Ectodermal cell (in vitro differentiated cells): ENCODE data around the gene ZNF850.
"Not testable (repeated sequence)": the region's sequence is repeated elsewhere in the genome, so short reads cannot be mapped to it uniquely, and the experiment has no call there.

Source experiments
- H3K27ac ChIP-seq: 2 replicates; pipeline ENCODE4 v1.7.0; 2013; ENCODE audit warnings: mild to moderate bottlenecking, low read depth, low read length; ENCODE audit not compliant: insufficient read depth, poor library complexity, severe bottlenecking
- H3K27me3 ChIP-seq: 2 replicates; pipeline ENCODE4 v1.7.0; 2013; ENCODE audit warnings: mild to moderate bottlenecking, low read length; ENCODE audit not compliant: insufficient read depth, control insufficient read depth, poor library complexity, severe bottlenecking
- H3K36me3 ChIP-seq: one replicate; pipeline ENCODE4 v1.7.0; 2013; ENCODE audit warnings: low read length; ENCODE audit not compliant: control insufficient read depth, insufficient read depth
- H3K4me1 ChIP-seq: one replicate; pipeline ENCODE4 v1.7.0; 2013; ENCODE audit warnings: low read length; ENCODE audit not compliant: control insufficient read depth, insufficient read depth
- H3K4me3 ChIP-seq: 2 replicates; pipeline ENCODE4 v1.7.0; 2013; ENCODE audit warnings: low read depth, low read length, control low read depth; ENCODE audit not compliant: insufficient read depth
- H3K9me3 ChIP-seq: 2 replicates; pipeline ENCODE4 v1.7.0; 2013; ENCODE audit warnings: mild to moderate bottlenecking, low read length, moderate library complexity; ENCODE audit not compliant: control insufficient read depth
- WGBS, 2 experiments: methylation state at CpG; one replicate each; pipeline ENCODE4 v1.1.7; 2013; ENCODE audit warnings: missing lambda C conversion rate in 2 of 2; 5-methylcytosine and 5-hydroxymethylcytosine counted together

Gene ZNF850

DNA sequence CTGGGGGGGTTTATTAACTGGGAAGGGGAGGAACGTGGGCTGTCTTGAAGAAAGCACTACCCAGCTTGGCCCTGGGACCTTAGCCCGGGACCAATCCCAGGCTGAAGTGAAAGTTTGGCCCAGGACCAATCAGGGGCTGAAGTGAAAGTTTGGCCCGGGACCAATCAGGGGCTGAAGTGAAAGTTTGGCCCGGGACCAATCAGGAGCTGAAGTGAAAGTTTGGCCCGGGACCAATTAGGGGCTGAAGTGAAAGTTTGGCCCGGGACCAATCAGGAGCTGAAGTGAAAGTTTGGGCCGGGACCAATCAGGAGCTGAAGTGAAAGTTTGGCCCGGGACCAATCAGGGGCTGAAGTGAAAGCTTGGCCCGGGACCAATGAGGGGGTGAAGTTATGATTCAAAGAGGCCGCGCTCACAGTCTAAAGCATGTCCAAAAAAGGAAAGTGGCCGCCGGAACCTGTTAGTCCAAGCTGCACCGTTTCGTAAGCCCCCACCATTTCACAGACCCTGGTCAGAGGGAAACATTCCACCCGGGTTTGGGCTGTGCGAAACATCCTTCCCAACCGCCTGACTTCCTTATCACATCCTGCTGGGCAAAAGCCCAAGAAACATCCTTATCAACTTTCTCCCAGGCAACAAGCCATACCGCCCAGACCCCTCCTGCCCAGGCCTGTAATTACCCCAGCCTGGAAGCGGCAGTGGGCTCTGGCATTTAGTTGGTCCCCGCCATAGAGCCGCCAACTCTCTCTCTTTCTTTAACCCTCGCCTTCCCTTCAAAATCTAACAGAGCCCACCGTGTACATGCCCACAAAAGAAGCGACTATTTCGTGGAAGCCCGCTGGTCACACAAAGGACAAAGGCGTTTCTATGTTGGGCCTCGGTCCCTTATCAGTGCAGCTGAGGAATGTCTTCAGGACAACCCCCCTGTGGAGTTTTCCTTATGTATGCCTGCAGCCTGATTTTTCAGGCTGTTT is 1.1 kb downstream of the ZNF850 start:
- 51 to 57% methylated on average over 29 of the region's 29 CpGs for WGBS, 2 experiments
- Histone ChIP-seq H3K36me3 (peaks cover 6% of the 10 kb centered on the region), H3K4me1 (no peaks in the 10 kb centered on the region), H3K27me3 (no peaks in the 10 kb centered on the region), H3K27ac (peak overlapping the region; percentile 74), H3K9me3 (peaks cover 3% of the 10 kb centered on the region), H3K4me3 (peak overlapping the region; percentile 54)

DNA sequence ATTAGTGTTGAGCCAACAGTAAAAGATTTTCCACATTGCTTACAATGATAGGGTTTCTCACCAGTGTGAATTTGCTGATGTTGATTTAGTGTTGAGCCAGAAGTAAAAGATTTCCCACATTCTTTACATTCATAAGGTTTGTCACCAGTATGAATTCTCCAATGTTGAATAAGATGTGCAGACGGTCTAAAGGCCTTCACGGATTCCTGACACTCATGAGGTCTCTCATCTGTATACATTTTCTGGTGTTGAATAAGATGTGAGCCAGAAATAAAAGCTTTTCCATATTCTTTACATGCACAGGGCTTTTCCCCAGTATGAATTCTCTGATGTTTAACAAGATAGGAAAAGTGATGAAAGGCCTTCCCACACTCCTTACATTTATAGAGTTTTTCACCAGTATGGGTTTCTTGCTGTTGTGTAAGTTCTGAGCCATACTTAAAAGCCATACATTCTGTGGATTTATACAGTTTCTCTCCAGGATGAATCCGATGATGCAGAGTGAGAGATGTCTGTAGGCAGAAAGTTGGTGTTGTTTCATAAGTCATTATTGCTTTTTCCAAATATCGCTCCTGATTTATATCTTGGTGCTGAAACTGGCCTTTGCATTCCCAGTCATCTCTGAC is 22.4 kb downstream of the ZNF850 start:
- no peak overlapping the region for H3K4me3 ChIP-seq
- WGBS, 2 experiments, result 94 to 98% methylated on average over 4 of the region's 4 CpGs
- H3K36me3 ChIP-seq, result peaks cover 82% of the 10 kb centered on the region

DNA sequence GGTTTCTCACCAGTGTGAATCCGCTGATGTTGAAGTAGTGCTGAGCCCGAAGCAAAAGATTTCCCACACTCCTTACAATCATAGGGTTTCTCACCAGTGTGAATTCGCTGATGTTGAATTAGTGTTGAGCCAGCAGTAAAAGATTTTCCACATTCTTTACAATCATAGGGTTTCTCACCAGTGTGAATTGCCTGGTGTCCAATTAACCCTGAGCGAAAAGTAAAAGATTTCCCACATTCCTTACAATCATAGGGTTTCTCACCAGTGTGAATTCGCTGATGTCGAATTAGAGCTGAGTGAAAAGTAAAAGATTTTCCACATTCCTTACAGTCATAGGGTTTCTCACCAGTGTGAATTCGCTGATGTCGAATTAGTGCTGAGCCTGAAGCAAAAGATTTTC is 23.0 kb downstream of the ZNF850 start:
- H3K4me1 ChIP-seq, H3K27me3 ChIP-seq, H3K27ac ChIP-seq, H3K4me3 ChIP-seq: not testable (repeated sequence)
- peaks cover 77% of the 10 kb centered on the region for H3K36me3 ChIP-seq
- 94 to 98% methylated on average over 8 of the region's 8 CpGs for whole genome bisulfite sequencing, 2 experiments
- peaks cover 21% of the 10 kb centered on the region for H3K9me3 ChIP-seq

More for the DNA sequence above, 22.4 kb downstream of the ZNF850 start:
- H3K27me3 ChIP-seq, result no peaks in the 10 kb centered on the region
- no peaks in the 10 kb centered on the region for H3K4me1 ChIP-seq
- no peak overlapping the region for H3K27ac ChIP-seq
- H3K9me3 ChIP-seq, result peaks cover 21% of the 10 kb centered on the region

DNA sequence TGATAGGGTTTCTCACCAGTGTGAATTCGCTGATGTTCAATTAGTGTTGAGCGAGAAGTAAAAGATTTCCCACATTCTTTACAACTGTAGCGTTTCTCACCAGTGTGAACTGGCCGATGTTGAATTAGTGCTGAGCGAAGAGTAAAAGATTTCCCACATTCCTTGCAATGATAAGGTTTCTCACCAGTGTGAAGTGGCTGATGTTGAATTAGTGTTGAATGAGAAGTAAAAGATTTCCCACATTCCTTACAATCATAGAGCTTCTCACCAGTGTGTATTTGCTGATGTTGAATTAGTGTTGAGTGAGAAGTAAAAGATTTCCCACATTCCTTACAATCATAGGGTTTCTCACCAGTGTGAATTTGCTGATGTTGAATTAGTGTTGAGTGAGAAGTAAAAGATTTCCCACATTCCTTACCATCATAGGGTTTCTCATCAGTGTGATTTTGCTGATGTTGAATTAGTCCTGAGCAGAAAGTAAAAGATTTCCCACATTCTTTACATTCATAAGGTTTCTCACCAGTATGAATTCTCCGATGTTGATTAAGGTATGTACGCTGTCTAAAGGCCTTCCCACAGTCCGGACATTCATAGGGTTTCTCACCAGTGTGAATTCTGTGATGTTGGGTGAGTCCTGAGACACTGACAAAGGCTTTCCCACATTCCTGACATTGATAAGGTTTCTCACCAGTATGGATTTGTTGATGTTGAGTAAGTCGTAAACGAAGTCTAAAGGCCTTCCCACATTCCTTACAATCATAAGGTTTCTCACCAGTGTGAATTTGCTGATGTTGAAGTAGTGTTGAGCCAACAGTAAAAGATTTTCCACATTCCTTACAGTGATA is 24.0 kb downstream of the ZNF850 start:
- WGBS, 2 experiments, result 98% methylated on average over 8 to 10 of the region's 10 CpGs
- H3K4me3 ChIP-seq, result no peak overlapping the region
- H3K4me1 ChIP-seq, result no peaks in the 10 kb centered on the region
- H3K36me3 ChIP-seq, result peaks cover 72% of the 10 kb centered on the region
- no peaks in the 10 kb centered on the region for H3K27me3 ChIP-seq
- H3K27ac ChIP-seq, result no peak overlapping the region
- peaks cover 23% of the 10 kb centered on the region for H3K9me3 ChIP-seq

DNA sequence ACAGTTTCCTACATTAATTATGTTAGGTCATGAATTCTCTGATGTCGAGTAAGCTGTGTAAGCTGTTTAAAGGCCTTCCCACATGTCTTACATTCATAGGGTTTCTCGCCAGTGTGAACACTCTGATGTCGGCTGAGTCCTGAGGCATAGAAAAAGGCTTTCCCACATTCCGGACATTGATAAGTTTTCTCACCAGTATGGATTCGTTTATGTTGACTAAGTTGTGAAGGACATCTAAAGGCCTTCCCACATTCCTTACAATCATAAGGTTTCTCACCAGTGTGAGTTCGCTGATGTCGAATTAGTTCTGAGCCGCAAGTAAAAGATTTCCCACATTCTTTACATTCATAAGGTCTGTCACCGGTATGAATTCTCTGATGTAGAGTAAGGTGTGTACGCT is 24.9 kb downstream of the ZNF850 start:
- H3K4me1 ChIP-seq, result no peaks in the 10 kb centered on the region
- H3K27me3 ChIP-seq, result no peaks in the 10 kb centered on the region
- H3K36me3 ChIP-seq, result peaks cover 63% of the 10 kb centered on the region

GRCh38 chr19:36745870-36746269 is 26.7 kb downstream of the ZNF850 start:
- no peak overlapping the region for H3K4me3 ChIP-seq
- H3K27me3 ChIP-seq, result no peaks in the 10 kb centered on the region
- 92% methylated on average over 4 of the region's 4 CpGs for WGBS, 2 experiments
- no peaks in the 10 kb centered on the region for H3K4me1 ChIP-seq
- no peak overlapping the region for H3K27ac ChIP-seq
- H3K9me3 ChIP-seq, result peaks cover 25% of the 10 kb centered on the region
- H3K36me3 ChIP-seq, result peaks cover 54% of the 10 kb centered on the region

More for the DNA sequence above, 24.9 kb downstream of the ZNF850 start:
- WGBS, 2 experiments, result 97 to 98% methylated on average over 9 to 10 of the region's 10 CpGs
- no peak overlapping the region for H3K27ac ChIP-seq
- peaks cover 25% of the 10 kb centered on the region for H3K9me3 ChIP-seq
- H3K4me3 ChIP-seq, result no peak overlapping the region

- not testable (repeated sequence) for H3K4me1 ChIP-seq, H3K27ac ChIP-seq, H3K4me3 ChIP-seq, H3K36me3 ChIP-seq, H3K27me3 ChIP-seq
- peaks cover 17% of the 10 kb centered on the region for H3K9me3 ChIP-seq
- 93 to 96% methylated on average over 8 to 9 of the region's 9 CpGs for WGBS, 2 experiments
Observed at GRCh38 chr19:36736166-36736565, 36.4 kb downstream of the ZNF850 start.

DNA sequence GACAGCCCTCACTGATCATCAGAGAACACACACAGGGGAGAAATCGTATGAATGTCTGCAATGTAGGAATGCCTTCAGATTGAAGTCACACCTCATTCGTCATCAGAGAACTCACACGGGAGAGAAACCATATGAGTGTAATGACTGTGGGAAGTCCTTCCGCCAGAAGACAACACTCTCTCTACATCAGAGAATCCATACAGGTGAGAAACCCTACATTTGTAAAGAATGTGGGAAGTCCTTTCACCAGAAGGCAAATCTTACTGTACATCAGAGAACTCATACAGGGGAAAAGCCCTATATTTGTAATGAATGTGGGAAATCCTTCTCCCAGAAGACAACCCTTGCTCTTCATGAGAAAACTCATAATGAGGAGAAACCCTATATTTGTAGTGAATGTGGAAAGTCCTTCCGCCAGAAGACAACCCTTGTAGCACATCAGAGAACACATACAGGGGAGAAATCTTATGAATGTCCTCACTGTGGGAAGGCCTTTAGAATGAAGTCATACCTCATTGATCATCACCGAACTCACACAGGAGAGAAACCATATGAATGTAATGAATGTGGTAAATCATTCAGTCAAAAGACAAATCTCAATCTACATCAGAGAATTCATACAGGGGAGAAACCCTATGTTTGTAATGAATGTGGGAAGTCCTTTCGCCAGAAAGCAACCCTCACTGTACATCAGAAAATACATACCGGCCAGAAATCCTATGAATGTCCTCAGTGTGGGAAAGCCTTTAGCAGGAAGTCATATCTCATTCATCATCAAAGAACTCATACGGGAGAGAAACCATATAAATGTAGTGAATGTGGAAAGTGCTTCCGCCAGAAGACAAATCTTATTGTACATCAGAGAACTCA is 52.7 kb downstream of the ZNF850 start:
- peaks cover 52% of the 10 kb centered on the region for H3K36me3 ChIP-seq
- no peaks in the 10 kb centered on the region for H3K4me1 ChIP-seq
- H3K4me3 ChIP-seq, result peak overlapping the region; percentile 6
- 91 to 100% methylated on average over 5 to 8 of the region's 10 CpGs for WGBS, 2 experiments
- no peak overlapping the region for H3K27ac ChIP-seq
- H3K27me3 ChIP-seq, result no peaks in the 10 kb centered on the region
- H3K9me3 ChIP-seq, result peaks cover 23% of the 10 kb centered on the region

DNA sequence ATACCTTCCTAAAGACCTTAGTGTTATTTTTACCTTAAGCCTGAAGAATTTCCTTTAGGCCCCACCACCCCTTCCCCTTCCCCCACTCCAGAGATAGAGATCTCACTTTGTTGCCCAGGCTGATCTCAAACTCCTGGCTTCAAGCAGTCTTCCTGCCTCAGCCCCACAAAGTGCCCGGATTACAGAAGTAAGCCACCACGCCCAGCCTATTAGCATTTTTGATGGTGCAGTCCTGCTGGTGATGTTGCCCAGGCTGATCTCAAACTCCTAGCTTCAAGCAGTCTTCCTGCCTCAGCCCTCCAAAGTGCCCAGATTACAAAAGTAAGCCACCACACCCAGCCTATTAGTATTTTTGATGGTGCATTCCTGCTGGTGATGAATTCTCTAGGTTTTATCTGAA is 63.2 kb downstream of the ZNF850 start:
- 88 to 89% methylated on average over 2 of the region's 2 CpGs for WGBS, 2 experiments
- peaks cover 59% of the 10 kb centered on the region for H3K36me3 ChIP-seq
- H3K27ac ChIP-seq, result no peak overlapping the region
- no peaks in the 10 kb centered on the region for H3K4me1 ChIP-seq
- no peaks in the 10 kb centered on the region for H3K27me3 ChIP-seq
- H3K4me3 ChIP-seq, result no peak overlapping the region
- H3K9me3 ChIP-seq, result peaks cover 13% of the 10 kb centered on the region
